Activated CD8-positive, alpha-beta memory T cell treated with anti-CD3 and anti-CD28 coated beads, Interleukin-2, amount 50 U/mL, for 4 hours (primary cell): Measurements from ENCODE around the gene DYSF.
"Not testable (repeated sequence)": the region's sequence is repeated elsewhere in the genome, so short reads cannot be mapped to it uniquely, and the experiment has no call there.

Experiments used
- DNase-seq: peaks from one replicate; pipeline ENCODE4 v3.0.0-alpha.2; 2020

The DYSF gene

DNA sequence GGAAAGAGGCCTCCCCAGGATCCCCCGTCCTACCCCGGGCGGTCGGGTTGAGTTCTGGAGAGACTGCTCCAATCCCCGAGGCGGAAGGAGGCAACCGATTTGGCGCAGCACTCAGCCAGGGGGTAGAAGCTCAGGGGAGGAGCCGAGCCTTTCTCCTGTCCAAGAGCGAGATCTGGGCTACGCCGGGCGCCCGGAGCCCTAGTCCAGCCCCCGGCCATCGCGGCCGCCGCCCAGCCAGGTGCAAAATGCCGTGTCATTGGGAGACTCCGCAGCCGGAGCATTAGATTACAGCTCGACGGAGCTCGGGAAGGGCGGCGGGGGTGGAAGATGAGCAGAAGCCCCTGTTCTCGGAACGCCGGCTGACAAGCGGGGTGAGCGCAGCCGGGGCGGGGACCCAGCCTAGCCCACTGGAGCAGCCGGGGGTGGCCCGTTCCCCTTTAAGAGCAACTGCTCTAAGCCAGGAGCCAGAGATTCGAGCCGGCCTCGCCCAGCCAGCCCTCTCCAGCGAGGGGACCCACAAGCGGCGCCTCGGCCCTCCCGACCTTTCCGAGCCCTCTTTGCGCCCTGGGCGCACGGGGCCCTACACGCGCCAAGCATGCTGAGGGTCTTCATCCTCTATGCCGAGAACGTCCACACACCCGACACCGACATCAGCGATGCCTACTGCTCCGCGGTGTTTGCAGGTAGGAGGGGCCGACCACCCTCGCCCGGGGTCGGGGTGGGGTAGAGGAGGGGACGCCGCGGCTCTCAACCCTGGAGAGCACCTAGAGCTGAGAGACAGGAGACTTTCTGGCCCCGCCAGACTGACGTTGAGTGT is at the start of gene DYSF:
Gene DYSF, plus strand, starts transcription at position 158 of the 817 bp plus-strand sequence.
- no peak for DNase-seq

- no peak for DNase-seq
Measured at GRCh38 chr2:71409611-71410010, 43.8 kb upstream of the DYSF start.

- no peak for DNase-seq
Measured at GRCh38 chr2:71410696-71411095, 42.7 kb upstream of the DYSF start.

- DNase-seq = peak; percentile 19
Measured at GRCh38 chr2:71416866-71417265, 36.5 kb upstream of the DYSF start.

DNA sequence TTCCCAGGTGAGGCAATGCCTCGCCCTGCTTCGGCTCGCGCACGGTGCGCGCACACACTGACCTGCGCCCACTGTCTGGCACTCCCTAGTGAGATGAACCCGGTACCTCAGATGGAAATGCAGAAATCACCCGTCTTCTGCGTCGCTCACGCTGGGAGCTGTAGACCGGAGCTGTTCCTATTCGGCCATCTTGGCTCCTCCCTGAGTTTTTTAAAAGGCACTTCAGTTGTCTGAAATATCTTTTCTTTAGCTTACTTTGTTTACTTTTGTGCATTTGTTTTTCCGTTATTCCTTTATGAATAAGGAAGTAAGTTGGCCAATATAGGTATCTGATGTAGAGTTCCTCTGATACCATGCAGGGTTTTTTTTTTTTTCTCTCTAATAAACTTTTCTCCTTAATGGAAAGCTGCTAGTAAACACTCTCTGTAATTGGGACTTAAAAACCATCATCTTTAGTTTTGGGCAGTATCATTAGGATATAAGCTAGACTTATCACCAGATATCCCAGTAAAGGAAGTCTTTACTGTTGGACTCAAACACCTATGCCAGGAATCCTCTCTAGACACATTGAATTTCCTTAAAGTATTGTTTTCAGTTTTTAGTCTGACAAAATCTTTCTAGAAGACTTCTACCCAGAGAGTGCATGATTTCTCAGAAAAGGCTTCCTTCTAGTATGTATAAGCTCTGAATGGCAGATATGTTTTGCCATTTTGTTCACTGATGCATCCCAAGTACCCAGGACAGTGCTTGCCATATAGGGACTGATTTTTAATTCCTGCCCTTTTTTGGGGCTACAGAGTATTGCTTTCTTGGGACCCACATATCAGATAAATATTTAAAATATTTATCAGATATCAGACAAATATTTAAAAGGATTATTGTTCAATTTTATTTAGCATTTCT is 35.8 kb upstream of the DYSF start:
- DNase-seq = no peak

- DNase-seq = no peak
Measured at GRCh38 chr2:71419145-71419544, 34.2 kb upstream of the DYSF start.

GRCh38 chr2:71419976-71420375 is 33.4 kb upstream of the DYSF start:
- DNase-seq = no peak

GRCh38 chr2:71422786-71423185 is 30.6 kb upstream of the DYSF start:
- DNase-seq = no peak

DNA sequence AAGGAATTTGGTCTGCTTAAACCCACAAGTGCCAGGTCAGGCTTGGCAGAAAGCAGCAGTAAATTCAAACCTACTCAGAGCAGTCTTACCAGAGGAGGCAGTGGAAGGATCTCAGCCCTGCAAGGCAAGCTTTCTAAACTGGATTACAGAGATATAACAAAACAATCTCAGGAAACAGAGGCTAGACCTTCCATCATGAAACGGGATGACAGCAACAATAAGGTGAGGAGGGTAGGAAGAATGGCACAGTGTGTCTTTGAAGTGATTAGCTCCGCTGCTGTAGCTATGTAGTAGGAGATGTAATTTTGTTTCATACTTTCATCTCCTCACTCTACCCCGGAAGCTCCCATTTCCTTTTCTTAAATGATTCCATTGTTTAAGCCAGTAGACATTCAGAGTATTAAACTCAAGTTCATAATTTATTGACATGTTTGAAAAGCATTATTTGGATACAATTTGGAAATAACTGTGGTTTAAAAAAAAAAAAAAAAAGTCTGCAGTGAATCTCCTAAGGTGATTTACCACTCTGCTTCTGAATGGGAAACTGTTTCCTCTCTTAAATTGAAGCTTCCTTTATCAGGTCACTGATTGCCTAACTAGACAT is 29.4 kb upstream of the DYSF start:
- DNase-seq = no peak

GRCh38 chr2:71426721-71427120 is 26.6 kb upstream of the DYSF start:
- DNase-seq = no peak

- DNase-seq = no peak
Measured at GRCh38 chr2:71428472-71429383, 24.6 kb upstream of the DYSF start.

DNA sequence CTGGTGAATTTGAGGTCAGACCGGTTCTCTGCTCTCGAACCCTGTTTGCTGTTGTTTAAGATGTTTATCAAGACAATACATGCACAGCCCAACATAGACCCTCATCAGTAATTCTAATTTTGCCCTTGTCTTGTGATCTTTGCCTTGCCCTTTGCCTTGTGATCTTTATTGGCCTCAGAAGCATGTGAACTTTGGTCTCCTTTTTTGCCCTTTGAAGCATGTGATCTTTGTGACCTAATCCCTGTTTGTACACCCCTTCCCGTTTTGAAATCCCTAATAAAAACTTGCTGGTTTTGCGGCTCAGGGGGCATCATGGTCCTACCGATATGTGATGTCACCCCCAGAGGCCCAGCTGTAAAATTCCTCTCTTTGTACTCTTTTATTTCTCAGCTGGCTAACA is 8.2 kb upstream of the DYSF start:
- DNase-seq = not testable (repeated sequence)

DNA sequence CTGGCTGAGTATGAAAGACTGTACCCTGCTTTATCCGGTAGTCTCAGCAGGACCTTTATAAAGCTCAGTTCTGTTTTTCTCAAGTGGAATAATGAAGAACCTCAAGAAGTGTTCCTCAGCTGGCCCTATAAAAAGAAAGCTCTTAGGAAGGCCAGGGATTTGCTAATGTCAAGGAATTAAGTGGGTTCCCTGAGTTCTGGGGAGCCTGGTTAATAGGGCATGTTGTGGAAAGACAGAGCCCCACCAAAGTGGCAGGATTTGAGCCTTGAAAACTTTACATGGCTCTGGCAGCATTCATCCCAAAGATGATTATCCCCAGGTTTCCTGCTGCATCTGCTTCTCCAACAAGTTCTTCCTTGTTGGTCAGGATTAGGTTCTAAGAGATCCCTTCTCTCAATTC is 6.9 kb upstream of the DYSF start:
- no peak for DNase-seq

GRCh38 chr2:71449343-71449742 is 4.0 kb upstream of the DYSF start:
- DNase-seq = no peak

DNA sequence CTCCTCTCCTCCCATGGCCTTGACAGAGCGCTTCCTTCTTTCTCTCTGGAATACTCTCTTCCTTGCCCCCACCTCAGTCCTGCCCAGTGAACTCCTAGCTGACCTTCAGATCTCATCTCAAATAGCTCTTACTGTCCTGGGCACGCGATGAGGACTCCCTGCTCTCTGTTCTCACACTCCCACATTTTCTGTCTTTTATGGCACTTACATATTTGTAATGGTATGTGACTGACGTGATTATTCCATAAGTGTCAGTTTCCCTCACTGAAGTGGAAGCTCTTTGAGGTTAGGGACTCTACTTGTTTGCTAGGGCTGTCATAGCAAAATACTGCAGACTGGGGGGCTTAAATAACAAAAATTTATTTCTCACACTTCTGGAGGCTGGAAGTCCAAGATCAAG is 1.7 kb upstream of the DYSF start:
- no peak for DNase-seq

DNA sequence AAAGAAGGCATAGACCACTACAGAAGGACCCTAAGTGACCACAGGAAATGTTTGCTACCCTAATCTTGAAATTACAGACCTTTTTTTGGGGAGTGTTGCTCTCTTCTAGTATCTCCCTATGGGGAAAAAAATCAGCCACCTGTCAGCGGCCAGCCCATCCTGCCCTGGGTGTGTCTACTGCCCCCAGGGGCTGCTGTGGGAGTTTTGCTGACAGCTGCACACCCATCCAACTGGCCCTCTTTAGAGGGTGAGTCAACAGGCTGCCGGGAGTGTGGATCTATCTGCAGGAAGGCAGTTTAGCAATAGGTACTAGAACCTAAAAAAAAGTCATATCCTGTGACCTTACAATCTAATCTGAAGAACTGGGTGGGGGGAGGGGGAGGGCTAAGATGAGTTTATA is 796 bp upstream of the DYSF start:
- DNase-seq = no peak

DNA sequence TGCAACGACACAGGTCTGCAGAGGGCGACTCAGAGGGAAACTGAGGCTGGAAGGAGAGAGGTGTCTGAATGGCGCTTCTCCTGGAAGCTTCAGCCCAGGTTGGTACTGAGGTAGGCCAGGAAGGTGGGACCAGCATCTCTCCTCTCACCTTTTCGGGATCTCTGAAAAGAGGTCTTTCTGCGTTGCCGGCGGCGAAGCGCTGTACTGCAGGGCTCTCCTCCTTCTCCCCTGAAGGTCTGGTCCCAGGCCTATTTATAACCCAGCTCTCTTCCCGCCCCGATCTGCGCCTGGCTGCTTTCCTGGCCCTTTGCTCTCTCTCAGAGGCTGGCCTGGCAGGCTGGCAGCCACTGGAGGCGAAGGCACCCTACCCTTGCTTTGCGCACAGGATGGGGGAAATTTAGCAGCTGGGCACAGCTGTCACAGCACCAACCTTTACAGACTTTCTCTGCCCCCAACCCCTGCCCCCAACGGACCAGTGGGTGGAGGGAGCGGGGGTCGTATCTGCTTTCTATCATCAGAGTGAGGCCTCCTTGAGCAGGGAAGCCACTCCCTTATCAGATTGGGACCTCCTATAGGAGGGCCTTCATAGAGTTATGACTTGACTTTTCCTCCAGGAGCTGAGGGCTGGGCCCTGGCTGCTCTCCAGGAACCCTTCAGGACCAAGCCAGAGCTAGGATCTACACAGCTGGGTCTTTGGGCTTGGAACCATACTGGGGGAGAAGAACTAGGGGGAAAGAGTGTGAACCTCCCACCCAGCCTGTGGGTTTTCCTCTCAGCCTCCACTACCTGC is 1.1 kb downstream of the DYSF start:
- DNase-seq = no peak

- DNase-seq = no peak
Measured at GRCh38 chr2:71455011-71455740, 1.8 kb downstream of the DYSF start.

DNA sequence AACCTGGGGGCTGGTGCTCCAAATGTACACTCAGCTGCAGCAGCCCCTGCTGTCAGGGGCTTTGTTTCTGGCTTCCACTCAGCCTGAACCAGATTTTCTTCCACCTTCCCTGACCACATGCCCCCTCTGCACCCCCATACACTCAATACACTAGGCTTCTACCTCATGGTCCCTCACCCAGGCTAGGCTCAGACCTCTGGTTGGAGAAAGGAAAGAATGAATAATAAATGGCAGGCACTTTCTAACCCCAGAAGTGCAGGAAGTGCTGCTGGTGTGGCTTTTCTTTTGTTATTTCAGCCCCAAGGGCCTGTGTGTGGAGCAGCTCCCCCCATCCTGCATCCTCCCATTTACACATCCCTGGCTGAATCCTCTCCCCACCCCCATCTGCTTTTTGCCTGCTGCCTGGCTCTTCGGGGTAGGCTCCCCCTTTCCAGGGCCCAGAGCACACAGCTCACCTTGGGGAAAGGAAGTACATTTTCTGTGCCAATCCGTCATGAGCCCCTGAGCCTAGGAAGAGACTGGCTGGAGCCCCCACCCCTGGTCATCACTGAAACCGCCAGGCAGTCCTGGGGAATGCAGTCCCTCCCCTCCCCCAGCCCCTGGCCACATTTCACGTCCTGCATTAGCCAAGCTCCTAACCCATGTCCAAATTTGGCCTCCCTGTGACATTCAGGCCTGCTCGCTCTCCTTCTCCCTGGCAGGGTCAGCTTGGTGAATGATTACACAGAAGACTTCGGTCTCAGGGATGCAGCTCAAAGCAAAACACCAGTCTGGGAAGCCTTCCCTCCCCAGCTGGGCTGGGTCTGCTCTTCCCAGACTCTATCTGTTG is 2.6 kb downstream of the DYSF start:
- DNase-seq = no peak

- no peak for DNase-seq
Measured at GRCh38 chr2:71456617-71457016, 3.3 kb downstream of the DYSF start.
